HT-29 (cell line): ENCODE results near the gene PLS1. TPM values are rescaled to one million over a fixed set of nuclear protein-coding genes. Genes with fewer than 3 reads are reported as not detected.

Experiments
- DNase-seq: peaks from one replicate; pipeline ENCODE4 v3.0.0-alpha.2; 2015; ENCODE audit warnings: low spot score
- total RNA-seq: library from RNA; depleted of rRNA; stranded (reverse); fragments of >200 nt; shearing (Covaris generic); gene quantifications from 2 replicates; pipeline ENCODE4 v1.2.3, GENCODE V29; 2014

PLS1 gene
- total RNA-seq, 1 experiment from 2014 or later = 40.3 TPM

DNA sequence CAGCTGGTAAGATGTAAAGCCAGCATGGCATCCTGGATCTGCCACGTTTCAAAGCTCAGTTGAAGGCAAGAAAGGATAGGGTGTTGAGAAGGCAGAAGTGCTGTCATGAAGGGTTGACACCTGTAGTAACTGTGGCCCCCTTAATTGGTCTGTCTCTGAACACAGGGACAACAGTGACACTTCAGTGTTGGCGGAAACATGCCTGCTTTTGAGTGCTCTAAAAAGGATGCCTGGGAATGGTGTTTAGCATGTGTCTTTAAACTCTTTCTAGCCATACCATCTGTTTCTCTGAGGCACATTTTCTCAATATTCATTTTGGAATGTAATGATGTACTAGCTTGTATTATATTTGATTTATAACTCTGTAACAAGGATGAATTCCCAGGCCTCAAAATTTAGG is 42.1 kb downstream of the PLS1 start:
- DNase-seq = no peak

- DNase-seq = no peak
These were observed 45.3 kb downstream of the PLS1 start for GRCh38 chr3:142641504-142641903.

DNA sequence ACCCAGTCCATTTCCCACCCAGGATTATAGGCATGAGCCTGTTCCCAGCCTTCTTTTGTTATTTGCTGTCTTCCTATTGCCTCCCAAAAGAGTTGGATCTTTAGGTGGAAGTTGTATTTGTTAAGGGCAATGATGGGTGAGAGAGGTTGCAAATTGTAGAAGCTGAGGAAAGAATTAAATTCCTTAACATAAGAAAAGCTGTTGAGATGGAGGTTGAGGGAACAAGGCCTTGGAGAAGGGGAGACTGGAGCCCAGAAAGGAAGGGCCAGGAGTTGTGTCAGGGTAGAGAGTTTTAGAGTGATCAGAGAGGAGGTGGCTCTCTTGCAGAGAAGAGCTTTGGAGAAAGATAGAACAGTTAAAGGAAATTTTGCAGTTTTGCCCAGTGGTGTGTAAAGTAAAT is 46.8 kb downstream of the PLS1 start:
- DNase-seq = no peak

GRCh38 chr3:142644502-142644901 is 48.3 kb downstream of the PLS1 start:
- no peak for DNase-seq

DNA sequence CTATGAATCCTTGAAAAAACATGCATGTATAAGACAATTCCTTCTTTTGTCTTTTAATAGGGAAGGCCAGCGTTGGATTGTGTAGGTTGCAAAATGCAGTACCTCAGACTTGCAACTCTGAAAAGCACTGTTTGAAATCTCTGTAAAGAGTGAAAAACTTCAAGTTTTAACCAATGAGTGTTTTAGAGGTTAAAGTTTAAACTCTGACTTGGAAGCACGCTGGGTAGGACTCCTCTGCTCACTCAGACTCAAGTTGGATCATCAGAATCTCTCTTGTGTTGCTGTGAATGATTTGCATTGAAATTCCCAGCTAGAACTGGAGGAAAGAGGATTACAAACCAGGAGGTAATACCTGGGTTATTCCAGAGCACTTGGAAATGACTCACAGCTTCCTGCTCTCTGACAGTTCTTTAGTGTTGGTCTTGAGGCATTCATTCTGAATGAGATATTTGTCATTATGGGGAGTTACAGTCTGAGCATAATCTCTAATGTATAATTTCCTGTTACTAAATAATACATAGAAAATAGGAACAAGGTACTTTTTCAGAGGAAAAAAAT is 49.1 kb downstream of the PLS1 start:
- peak; percentile 56 for DNase-seq

DNA sequence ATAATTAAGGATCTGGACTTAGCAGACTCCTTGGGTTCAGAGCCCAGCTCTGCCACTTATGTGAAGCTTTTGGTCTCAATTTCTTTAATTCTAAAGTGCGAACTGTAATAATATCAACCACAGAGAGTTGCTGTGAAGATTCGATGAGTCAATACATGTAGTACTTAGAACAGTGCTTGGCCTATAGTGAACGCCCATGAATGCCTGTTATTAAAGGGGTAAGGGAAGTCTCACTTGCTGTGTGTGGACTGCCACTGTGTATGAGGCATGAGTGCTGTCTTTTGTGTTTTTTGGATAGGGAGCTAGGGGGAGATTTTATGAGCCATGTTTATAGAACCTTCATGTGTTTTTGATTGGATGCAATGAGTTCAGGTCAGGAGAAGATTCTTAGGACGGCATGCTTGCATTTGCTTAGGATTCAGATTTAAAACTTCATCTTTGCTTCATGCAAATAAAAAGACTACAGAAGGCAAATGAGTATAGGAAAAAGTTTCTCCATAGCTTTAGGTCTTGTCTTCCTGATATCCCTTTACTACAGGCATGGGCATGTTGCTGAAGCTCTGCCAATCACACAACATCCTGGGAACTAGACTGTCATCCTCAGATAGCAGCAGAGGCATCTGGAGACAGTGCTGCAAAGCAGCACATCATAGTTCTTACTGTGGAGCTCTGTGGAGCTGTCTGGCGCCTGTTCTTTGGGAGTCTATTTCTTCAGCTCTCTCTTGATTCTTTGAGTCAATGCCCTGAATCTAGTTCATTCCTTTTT is 50.0 kb downstream of the PLS1 start:
- DNase-seq = no peak

DNA sequence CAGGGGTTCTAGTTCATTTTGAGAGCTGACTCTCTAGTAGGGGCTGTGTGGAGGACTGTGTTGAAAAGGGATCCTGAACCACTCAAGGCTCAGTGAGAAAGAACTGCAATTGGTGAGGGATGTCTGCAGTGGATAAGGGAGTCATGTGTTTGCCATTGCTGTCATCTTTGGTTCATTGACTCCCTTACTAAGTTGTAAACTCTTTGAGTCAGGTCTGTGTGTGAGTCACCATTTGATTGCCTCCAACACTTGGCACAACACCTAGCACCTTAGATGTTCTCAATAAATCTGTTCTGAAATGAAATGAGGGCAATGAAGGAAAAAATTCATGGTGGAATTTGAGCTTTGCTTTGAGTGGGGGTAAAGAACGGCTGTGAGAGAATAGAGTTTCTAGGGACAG is 51.7 kb downstream of the PLS1 start:
- peak; percentile 33 for DNase-seq

DNA sequence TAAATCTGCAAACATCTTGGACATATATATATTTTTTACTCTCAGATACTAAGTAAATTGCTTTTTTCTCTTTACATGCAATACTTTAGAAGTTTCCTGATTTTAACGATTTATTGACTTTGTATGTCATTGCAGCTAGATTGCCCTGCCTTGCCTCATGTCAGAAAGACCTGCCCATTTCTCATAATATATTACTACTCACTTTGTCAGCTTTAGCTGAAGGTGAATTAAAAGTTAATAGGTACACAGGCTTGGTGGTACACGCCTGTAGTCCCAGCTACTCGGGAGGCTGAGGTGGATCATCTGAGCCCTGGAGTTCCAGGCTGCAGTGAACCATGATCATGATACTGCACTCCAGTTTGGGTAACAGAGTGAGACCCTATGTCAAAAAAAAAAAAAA is 52.8 kb downstream of the PLS1 start:
- no peak for DNase-seq

- DNase-seq = no peak
These were observed 54.0 kb downstream of the PLS1 start for GRCh38 chr3:142650001-142650693.

GRCh38 chr3:142651711-142652110 is 55.5 kb downstream of the PLS1 start:
- no peak for DNase-seq

DNA sequence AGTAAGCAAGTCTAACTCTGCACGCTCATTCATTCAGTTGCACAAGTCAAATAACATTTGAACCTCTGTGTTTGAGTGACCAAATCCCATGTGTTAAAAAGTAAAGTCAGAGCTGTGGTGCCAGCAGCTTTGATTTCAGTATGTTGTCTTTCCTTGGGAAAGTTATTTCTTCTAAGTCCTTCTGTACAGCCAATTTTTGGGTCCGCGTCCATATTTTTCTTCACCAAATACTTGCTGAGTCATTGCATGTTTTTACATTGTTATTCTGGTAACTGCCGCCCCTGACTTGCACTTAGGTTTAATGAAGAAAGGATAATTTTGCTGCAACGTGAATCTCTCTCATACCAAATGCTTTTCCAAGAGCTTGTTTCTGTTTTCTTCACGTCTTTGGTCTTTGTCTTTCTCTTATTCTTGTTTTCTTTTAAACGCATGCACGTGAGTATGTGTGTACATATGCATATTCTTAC is 56.7 kb downstream of the PLS1 start:
- DNase-seq = no peak

DNA sequence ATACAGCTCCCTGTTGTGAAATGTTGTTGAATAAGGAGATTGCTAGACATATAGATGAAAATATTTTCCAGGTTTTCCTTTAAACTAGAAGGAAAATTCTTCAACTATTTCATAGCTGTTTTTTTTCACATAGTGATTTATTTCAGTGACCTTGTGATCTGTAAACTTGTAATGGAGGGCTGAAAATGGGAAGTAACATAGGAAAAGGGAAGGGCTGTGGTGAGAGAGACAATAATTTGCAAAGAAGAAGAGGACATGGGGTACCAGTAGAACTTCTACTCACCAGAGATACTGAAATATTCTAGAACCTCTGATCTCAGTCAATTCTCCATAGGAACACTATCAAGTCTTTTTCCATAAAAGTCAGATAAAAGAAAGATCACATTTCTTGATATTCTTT is 60.4 kb downstream of the PLS1 start:
- DNase-seq = no peak

DNA sequence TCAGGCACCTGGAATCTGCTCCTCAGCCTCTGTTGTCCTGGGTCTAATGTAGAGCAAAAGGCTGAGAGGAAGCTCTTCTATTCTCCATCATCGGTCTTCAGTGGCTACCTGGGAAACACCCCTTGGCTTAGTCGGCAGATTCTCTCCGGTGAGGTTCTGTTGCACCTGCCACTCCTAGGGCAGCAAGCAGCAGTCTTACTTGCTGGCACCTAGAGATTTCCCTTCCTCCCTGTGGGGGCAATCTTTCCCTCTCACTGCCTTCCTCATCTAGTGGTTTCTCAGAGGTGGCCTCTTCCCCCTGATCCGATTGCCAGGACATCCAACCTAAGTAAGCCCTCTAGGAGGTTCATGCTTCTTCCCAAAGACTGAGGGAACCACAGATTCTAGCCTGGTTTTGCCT is 60.8 kb downstream of the PLS1 start:
- DNase-seq = no peak

- no peak for DNase-seq
These were observed 64.2 kb downstream of the PLS1 start for GRCh38 chr3:142660383-142660782.

- no peak for DNase-seq
These were observed 64.7 kb downstream of the PLS1 start for GRCh38 chr3:142660893-142661292.

DNA sequence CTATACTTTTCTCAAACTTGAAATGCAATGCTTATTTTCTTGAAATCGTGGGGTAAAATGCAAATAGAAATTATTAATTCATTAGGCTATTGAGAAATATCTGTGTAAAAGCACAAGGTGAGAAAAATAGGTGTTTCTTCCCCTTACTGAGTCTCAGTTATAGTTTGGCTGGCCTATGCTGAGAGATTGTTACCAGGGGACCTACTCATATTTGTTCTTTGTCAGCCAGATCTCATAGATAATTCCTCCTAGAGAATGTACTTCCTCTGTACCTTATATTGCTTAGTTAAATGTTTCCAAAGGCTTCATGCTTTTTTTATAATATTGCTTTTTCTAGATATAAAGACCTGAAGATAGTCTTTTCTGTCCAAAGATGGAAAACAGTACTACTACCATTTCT is 67.7 kb downstream of the PLS1 start:
- no peak for DNase-seq

DNA sequence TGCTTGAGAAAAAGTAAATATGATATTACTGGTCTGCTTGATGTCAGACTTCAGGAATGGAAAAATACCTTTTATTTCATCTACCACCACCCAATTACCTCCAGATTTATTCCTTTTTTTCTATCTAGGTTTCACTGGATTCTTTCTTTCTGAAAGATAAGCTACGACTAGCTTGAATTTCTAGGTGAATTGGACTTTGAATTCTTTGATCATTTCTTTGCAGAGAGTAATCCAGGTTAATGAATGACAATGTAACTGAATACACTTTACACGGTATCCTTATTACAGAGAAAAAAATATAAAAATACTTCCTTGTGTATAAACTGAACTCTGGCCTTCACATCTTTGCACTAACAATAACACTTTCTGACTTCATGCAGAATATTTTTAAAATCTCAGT is 68.1 kb downstream of the PLS1 start:
- DNase-seq = peak; percentile 71

- no peak for DNase-seq
These were observed 68.6 kb downstream of the PLS1 start for GRCh38 chr3:142664819-142665218.

- no peak for DNase-seq
These were observed 73.9 kb downstream of the PLS1 start for GRCh38 chr3:142670120-142670519.

GRCh38 chr3:142676151-142676550 is 80.0 kb downstream of the PLS1 start:
- no peak for DNase-seq

DNA sequence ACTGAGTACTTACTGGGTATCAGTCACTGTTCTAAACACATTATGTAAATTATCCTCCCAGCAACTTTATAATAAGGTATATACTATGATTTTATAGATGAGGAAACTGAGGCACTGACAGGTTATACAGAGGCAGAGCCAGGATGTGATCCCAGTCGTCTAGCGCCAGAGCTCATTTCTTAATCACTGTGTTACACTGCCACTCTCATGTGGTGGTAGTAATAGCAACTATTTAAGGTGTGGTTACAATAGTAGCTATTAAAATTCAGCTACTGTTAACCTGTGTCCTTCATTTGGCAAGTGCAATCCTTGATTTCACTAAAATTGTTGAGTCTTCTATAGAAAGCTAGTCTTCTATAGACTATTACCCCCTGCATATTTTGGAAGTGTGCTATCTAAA is 84.5 kb downstream of the PLS1 start:
- DNase-seq = peak; percentile 38

DNA sequence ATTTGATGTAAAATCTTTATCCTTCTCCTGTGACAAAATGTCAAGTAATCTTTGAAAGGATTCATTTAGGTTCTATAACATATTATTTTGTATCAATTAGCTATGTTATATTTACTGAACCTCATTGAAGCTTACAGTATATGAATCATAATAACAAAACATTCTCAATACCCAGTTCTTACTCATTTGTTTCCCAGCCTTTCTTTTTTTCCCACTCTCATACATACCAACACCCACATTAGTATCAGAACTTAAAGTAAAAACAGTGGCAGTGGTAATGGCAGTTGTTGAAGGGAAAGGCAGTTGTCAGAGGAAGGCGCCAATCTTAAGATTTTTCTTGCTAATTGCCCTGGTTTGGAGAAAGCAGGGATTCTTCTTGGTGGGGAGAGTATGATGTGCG is 94.4 kb downstream of the PLS1 start:
- DNase-seq = no peak

DNA sequence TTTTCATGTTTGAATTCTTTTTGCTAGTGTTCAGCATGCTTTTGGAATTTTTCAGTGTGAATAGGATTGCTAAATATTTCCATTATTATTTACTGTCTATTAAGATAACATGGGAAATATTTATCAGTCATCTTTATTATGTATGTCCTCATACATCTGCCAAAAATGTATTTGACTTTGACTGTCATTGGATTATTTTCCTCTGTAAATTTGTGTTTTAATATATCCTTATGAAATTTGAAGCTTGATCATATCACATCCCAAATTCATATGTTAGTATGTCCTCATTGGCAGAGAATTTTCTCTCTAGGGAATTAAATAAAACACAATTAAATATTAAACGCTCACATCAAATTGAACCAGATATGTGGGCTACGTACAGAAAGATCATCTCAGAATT is 95.3 kb downstream of the PLS1 start:
- DNase-seq = no peak
